KBM-7 (cell line): ENCODE data around the gene CRYBG3.
"Not testable (repeated sequence)": the region's sequence is repeated elsewhere in the genome, so short reads cannot be mapped to it uniquely, and the experiment has no call there.

Source experiments
- DNase-seq: peaks from one replicate; pipeline ENCODE4 v3.0.0-alpha.2; 2015
- in situ Hi-C: fragments of 300-500 bp; cut with MboI; formaldehyde crosslinking; loops from 2 replicates; pipeline ENCODE4 v1.14.3; 2020; ENCODE audit warnings: low sequenced_read_pairs, low pct_unique_long_range_greater_than_20kb, mixed read lengths

CRYBG3 gene

DNA sequence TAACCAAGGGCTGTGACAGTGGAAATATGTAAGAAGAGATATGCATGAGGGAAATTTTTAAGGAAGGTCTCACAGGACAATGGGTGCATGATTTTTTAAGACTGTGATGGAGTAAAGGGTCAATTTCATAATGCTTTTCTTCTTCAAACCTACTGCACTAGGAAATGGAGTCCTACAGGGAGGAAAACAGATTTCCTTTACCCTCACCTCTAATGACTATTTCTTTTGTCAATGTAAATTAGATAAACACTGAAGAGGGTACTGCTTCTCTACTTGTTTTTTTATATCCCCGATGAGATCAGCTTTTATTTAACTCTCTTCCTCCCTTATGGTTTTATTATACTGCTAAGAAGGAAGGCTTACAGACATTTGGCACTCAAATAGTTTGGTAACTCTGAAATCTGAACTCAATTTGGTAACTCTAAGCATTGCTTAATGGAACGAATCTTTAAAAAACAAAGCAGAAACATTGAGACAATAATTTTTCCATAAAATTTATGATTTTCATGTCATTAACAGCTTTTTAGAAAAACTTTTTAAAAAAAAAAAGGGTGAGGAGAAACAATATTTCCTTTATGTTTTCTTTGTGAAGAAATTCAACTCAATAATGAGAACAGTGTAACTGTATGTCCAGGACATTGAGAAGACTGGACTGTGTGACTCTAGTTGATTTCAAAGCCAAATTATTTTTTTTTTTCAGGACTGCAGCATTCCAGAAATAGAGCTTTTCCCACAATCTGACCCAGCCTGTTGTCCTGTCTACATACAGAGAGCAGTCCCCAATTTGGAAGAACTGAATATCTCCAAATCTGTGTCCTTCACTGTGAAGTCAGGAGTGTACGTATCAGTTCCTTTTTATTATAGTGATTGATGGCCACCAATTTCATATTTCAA, 64.4 kb downstream of the CRYBG3 start:
- in situ Hi-C loops, result no loop called here
- DNase-seq, result no peak

DNA sequence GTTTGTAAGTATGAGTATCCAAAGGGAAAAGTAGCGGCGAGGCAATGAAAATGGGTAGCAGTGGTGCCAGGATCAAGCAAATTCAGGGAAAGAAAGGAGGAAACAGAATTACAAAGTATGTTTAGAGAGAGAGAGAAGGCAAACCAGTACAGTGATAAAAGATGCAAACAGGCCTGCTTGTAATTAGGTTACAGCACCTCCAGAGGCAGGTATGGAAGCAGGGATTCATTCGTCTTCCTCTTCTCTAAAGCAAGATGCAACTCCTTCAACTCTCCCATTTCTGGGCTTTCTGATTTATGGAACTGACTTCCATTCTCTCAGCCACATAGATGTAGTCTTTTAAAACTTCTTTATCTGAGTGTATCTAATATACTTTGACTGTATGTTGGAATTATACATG, 68.0 kb downstream of the CRYBG3 start:
- in situ Hi-C loops, result no loop called here
- DNase-seq, result no peak

DNA sequence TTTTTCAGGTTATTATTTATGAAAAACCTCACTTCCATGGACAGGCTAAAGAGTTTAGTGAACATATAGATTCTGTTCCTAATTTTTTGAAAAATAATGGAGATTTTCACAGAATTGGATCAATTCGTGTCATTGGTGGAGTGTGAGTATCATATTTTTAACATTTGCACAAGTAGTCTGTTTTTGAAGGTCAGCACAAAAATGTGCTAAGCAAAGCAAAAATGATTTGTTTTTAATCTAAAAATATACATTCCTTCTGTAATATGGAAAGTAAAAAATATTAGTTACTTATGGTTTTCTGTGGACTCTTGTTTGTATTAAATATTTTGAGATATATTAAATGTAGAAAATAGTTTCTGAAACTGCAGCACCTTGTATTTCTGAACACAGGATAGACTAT, 71.0 kb downstream of the CRYBG3 start:
- DNase-seq, result no peak
- in situ Hi-C loops, result no loop called here

- DNase-seq, result no peak
- in situ Hi-C loops, result no loop called here
These were observed 73.4 kb downstream of the CRYBG3 start for GRCh38 chr3:97895216-97895615.

DNA sequence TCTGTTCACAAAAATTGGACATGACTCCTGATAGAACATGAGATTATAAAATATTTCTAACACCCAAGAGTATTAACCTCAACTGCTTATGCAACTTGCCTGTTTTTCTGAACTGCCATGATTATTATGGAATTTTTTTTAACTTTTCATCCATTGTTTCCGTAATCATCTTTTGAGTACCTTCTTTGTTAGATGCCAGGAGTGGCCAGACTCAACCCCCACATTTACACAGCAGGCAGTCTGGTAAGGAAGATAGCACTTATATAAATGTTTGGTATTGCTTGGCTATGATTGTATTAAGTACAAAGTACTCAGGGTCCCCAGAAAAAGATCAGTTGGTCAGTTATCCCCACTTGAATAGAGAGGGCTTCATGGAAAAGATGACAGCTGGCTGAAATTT, 74.3 kb downstream of the CRYBG3 start:
- in situ Hi-C loops, result no loop called here
- no peak for DNase-seq

DNA sequence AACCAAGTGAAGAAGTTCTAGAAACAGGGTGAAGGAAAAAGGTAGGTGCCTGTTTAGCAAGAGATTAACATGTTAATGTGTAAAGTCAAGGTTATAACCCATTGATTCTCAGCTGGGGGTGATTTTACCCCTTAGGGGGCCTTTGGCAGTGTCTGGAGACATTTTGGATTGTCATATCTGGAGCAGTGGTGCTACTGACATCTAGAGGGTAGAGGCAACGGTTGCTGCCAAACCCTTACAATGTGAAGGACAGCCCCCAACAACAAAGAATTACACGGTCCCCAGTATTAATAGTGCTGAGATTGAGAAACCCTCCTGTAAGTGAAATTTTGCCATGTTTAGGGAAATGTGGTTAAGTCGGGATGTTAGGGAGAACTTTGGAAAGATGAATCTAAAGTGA, 74.7 kb downstream of the CRYBG3 start:
- in situ Hi-C loops, result no loop called here
- no peak for DNase-seq

- DNase-seq, result no peak
- in situ Hi-C loops, result no loop called here
These were observed 77.5 kb downstream of the CRYBG3 start for GRCh38 chr3:97899331-97899730.

DNA sequence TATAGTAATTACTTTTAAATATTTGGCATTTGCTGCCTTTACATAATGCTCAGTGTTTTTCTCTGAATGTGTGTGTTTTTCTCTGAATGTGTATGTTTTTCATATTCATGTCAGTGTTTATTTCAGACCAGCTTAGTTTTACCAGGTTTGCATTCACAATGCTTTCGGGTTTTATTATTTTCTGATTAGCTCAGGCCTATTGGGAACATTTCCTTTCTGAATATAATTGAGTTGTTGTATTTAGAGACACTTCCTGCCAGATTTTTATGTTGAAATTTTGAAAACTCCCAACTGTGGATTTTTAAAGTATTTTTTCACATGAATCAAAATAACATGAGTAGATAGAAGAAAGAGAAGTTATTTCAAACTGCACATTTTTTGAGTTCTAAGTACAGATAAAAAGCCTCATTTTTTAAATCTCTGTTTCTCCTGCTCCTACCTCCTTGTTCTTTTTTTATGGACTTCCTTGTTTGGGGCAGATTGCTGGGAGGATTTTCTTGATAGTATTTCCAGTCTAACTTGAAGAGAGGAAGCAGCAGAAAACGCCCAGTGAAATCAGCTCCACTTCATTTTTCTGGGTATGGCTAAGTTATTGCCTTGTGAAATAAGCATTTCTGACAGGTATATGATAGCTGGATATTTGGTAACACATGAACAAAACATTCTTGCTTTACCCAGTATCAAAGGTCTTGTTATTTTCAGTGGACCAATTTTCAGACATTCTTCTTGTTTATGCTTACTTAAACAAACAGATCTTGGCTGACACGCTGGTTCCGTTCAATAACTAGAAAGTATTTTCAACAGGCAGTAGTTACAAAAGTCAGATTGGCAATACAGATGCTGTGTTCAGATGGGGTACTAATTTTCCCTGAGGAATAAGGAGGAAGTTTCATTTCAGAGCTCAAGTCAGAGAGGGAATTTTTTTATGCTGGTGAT, 79.8 kb downstream of the CRYBG3 start:
- DNase-seq, result peak; percentile 18
- in situ Hi-C loops, result no loop called here

DNA sequence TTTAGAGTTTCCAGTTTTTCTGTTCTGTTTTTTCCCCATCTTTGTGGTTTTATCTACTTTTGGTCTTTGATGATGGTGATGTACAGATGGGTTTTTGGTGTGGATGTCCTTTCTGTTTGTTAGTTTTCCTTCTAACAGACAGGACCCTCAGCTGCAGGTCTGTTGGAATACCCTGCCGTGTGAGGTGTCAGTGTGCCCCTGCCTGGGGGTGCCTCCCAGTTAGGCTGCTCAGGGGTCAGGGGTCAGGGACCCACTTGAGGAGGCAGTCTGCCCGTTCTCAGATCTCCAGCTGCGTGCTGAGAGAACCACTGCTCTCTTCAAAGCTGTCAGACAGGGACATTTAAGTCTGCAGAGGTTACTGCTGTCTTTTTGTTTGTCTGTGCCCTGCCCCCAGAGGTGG, 88.0 kb downstream of the CRYBG3 start:
- in situ Hi-C loops, DNase-seq: not testable (repeated sequence)

GRCh38 chr3:97910236-97910831, 88.5 kb downstream of the CRYBG3 start:
- in situ Hi-C loops, result not testable (repeated sequence)

GRCh38 chr3:97910931-97911351, 89.1 kb downstream of the CRYBG3 start:
- DNase-seq, result peak; percentile 97
- in situ Hi-C loops, result no loop called here

More at GRCh38 chr3:97910236-97910831, 88.5 kb downstream of the CRYBG3 start:
- not testable (repeated sequence) for DNase-seq

DNA sequence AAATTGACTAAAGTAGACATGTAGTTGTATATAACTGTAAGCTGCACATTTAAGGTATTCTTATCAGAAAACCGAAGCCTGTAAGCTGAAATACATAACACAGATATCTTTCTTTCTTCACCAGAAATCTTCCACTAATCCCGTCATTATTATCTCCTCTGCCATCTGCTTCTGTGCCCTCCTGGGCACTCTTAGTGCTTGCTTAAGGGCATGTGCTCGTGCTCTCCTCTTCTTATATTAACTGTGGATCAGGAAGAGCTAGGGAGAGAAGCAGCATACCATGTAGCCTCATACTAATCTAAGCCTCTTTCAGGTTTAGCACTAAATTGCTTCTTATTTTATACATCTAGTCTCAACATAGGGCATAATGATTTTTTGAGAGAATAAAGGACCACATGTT, 89.6 kb downstream of the CRYBG3 start:
- no peak for DNase-seq
- in situ Hi-C loops, result no loop called here

DNA sequence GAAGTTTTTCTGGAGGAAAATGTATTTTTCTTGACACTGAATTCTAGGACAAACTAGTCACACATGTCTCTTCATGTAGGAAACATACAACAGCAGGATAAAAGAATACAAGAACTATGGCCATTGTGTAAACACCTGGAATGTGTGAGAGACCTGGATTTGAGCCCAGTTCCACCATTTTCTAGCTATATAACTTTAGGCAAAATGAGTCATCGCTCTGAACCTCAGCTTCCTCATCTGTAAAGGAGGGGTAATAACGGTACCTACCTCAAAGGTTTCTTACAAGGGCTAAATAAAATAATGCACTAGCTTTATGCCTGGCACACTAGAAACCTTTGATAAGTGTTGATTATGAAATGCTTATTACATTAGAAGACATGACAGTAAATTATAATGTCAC, 92.6 kb downstream of the CRYBG3 start:
- in situ Hi-C loops, result no loop called here
- peak; percentile 35 for DNase-seq

DNA sequence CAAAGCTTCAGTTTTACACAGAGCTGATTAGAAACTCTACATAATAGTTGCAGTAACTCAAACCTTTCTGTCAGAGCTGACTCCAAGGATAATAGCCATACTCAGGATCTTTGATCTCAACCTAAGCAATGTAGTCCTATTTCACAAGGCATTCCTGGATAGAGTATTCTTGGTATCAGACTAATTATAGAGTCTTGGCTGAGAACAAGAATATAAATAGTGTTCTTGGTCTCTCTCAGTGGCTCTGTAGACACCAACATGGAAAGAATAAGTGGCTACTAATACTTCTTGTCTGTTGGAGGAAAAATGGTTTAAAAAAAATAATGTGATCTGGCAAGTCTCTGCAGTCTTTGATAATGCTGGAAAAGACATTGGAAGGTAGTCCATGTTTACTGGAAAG, 94.8 kb downstream of the CRYBG3 start:
- in situ Hi-C loops, result no loop called here
- no peak for DNase-seq

- in situ Hi-C loops, result no loop called here
- no peak for DNase-seq
These were observed 96.2 kb downstream of the CRYBG3 start for GRCh38 chr3:97917813-97918536.

DNA sequence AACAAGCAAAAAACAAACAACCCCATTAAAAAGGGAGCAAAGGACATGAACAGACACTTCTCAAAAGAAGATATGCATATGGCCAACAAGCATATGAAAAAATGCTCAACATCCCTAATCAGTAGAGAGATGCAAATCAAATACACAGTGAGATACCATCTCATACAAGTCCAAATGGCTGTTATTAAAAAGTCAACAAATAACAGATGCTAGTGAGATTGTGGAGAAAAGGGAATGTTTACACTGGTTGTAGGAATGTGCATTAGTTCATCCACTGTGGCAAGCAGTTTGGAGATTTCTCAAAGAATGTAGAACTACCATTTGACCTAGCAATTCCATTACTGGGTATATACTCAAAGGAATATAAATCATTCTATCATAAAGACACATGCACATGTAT, 105.9 kb downstream of the CRYBG3 start:
- DNase-seq, result no peak
- in situ Hi-C loops, result no loop called here

DNA sequence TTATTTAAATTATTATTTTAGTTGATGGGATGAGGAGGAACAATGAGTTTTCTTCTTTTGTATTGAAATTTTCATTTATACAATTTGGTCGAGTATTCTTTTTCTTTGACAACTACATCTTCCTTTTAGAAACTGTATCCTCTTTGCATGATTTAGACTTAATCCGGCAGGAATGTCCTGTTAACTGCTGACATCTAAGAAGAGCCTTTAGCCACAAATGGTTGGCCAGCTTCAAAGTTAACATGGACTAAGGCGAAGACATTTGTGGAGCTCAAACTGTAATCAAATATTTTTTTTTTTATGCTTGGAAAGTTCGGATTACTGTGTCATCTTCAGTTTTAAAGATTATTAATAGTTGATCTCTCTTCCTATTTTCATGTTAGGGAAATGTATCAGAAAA, 107.2 kb downstream of the CRYBG3 start:
- no peak for DNase-seq
- in situ Hi-C loops, result no loop called here

- DNase-seq, result no peak
- in situ Hi-C loops, result no loop called here
These were observed 108.2 kb downstream of the CRYBG3 start for GRCh38 chr3:97930018-97930417.

DNA sequence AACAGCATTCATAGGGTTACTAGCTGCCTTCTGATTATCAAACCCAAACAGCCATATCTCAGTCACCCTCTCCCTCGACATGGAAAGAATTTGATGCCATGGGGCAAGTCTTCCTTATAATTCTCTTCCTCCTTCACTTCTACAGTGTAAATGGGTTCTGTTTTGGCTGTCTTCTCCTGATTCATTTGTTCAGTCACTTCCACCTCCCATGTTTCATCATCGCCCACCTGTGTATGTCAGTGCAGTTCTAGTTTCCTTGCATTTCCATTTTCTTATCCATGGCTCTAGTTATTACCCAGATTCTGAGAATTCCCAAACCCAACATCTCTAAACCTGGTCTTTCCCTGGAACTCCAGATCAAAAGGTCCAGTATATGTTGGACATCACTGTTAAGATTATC, 109.4 kb downstream of the CRYBG3 start:
- no peak for DNase-seq
- in situ Hi-C loops, result no loop called here
